ENCODE data around the gene CSKMT.

DNA sequence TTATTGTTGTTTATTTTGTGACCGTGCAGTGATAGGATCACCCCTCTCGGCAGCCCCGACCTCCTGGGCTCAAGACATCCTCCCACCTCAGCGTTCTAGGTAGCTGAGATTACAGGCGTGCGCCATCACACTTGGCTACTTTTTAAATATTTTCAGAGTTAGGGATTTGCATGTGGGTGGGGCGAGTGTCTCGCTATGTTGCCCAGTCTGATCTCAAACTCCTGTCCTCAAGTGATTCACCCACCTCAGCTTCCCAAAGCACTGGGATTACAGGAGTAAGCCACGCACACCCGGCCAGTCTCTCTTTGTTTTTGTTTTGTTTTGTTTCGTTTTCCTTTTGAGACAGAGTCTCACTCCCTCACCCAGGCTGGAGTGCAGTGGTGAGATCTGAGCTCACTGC, 10.8 kb upstream of the CSKMT start:
- TF ChIP-seq POLR2A (IDR thresholded peaks at IDR 0.05; ENCODE audit: low read depth, low read length) (no peak), TAF1 (IDR thresholded peaks at IDR 0.05; ENCODE audit: borderline replicate concordance, low read depth, low read length) (no peak)

Data from GM12892 (cell line).